K562 (cell line): Measurements from ENCODE around the gene IARS1. TPM values are rescaled to one million over a fixed set of nuclear protein-coding genes. Genes with fewer than 3 reads are reported as not detected.

Source experiments
- ATAC-seq: fragments of 200-7000 bp; cut with Tn5 transposase; 3 replicates; pipeline ENCODE4 v1.9.1; 2020; ENCODE audit warnings: moderate library complexity
- BruUV-seq: library from RNA; stranded (reverse); fragments of 400-500 nt; replicated peaks from 2 replicates; lab custom pipeline; 2021; lab: Mats Ljungman, UMichigan
- CTCF ChIA-PET: fragments of 300-600 bp; formaldehyde crosslinking; extraction: SDS; loops from one replicate; lab custom pipeline; 2021; ENCODE audit warnings: low intra/inter-chr PET ratio; lab: Yijun Ruan, JAX
- POLR2A ChIA-PET: fragments of 300-600, 350-650 bp; sonication (Branson Sonifier 250); formaldehyde crosslinking; extraction: SDS; loops from one replicate; lab custom pipeline; 2021; ENCODE audit warnings: antibody characterized with exemption, inconsistent platforms; lab: Yijun Ruan, JAX
- DNase-seq, 4 experiments: peaks; one replicate each; pipeline versions ENCODE4 v3.0.0 to v3.0.0-alpha.2; 2011 to 2018; ENCODE audit warnings: low spot score in 3 of 4, mixed read lengths in 3 of 4; ENCODE audit errors: extremely low read depth in 1 of 4
- FAIRE-seq: peaks from 2 replicates; lab custom pipeline; 2011; peaks lifted over from hg19 to GRCh38; lab: Jason Lieb, UNC
- H2AFZ ChIP-seq: 2 replicates; pipeline ENCODE4 v1.6.0; 2011; ENCODE audit warnings: low read depth, low read length, control low read depth, inconsistent platforms
- H3K27ac ChIP-seq: fragments of 200-600 bp; 3 replicates; pipeline ENCODE4 v1.8.0; 2011; ENCODE audit warnings: low read depth, mild to moderate bottlenecking, control low read depth, inconsistent platforms, low read length, moderate library complexity, mixed read lengths; ENCODE audit errors: extremely low read depth
- H3K27me3 ChIP-seq, 2 experiments: fragments of 300-600 bp in 1 of 2; 2 replicates in 1 of 2; 3 replicates in 1 of 2; pipeline versions ENCODE4 v1.6.0 to v1.8.0; 2011; ENCODE audit warnings: inconsistent platforms in 2 of 2, low read length in 2 of 2, mild to moderate bottlenecking in 1 of 2, mixed read lengths in 1 of 2, moderate library complexity in 1 of 2; ENCODE audit not compliant: control insufficient read depth in 2 of 2, insufficient read depth in 2 of 2
- H3K36me3 ChIP-seq: fragments of 300-600 bp; 3 replicates; pipeline ENCODE4 v1.8.0; 2011; ENCODE audit warnings: mild to moderate bottlenecking, low read length, inconsistent platforms; ENCODE audit not compliant: control insufficient read depth, insufficient read depth
- H3K4me1 ChIP-seq, 2 experiments: fragments of 200-600 bp in 1 of 2; replicated peaks in 1 of 2; 2 replicates in 1 of 2; 3 replicates in 1 of 2; pipeline versions ENCODE4 v1.5.1 to v1.8.0; 2011; ENCODE audit warnings: inconsistent platforms in 2 of 2, low read length in 2 of 2, mild to moderate bottlenecking in 1 of 2, mixed read lengths in 1 of 2, moderate library complexity in 1 of 2; ENCODE audit not compliant: control insufficient read depth in 2 of 2, insufficient read depth in 2 of 2
- H3K4me2 ChIP-seq: 2 replicates; pipeline ENCODE4 v1.6.1; 2011; ENCODE audit warnings: low read length, control low read depth, inconsistent platforms, mixed read lengths; ENCODE audit not compliant: insufficient read depth
- H3K4me3 ChIP-seq: fragments of 200-600 bp; sonication (generic), shearing (Covaris generic); 2 replicates; pipeline ENCODE4 v1.5.1; 2016; ENCODE audit warnings: control low read depth, inconsistent platforms
- H3K79me2 ChIP-seq: fragments of 200-600 bp; 3 replicates; pipeline ENCODE4 v1.8.0; 2011; ENCODE audit warnings: low read length, inconsistent platforms; ENCODE audit not compliant: control insufficient read depth, insufficient read depth
- H3K9ac ChIP-seq, 2 experiments: 2 replicates each; pipeline versions ENCODE4 v1.6.0 to v1.6.1; 2011; ENCODE audit warnings: low read depth in 2 of 2, low read length in 2 of 2, control low read depth in 1 of 2, inconsistent platforms in 1 of 2, mild to moderate bottlenecking in 1 of 2, mixed read lengths in 1 of 2; ENCODE audit not compliant: insufficient read depth in 1 of 2
- H3K9me1 ChIP-seq: one replicate; pipeline ENCODE4 v1.6.0; 2011; ENCODE audit warnings: inconsistent platforms, mild to moderate bottlenecking, low read length, moderate library complexity; ENCODE audit not compliant: control insufficient read depth, insufficient read depth
- H3K9me3 ChIP-seq: replicated peaks from 2 replicates; pipeline ENCODE4 v1.5.1; 2011; ENCODE audit warnings: low read depth, low read length, inconsistent platforms; ENCODE audit not compliant: control insufficient read depth, insufficient read depth
- H4K20me1 ChIP-seq: replicated peaks from 2 replicates; pipeline ENCODE4 v1.6.1; 2011; ENCODE audit warnings: low read length, inconsistent platforms, mixed read lengths; ENCODE audit not compliant: control insufficient read depth, insufficient read depth
- MNT ChIP-seq, 2 experiments: fragments of 450-650 bp; conservative IDR thresholded peaks; 2 replicates each; pipeline ENCODE4 v1.6.1; 2017; ENCODE audit warnings: mild to moderate bottlenecking in 2 of 2, moderate library complexity in 2 of 2
- NR3C1 ChIP-seq: sonication (generic); formaldehyde crosslinking; IDR thresholded peaks from 2 replicates; pipeline ENCODE4 v1.8.1; 2022; ENCODE audit warnings: missing genetic modification reagents
- ZNF23 ChIP-seq: fragments of 250-450 bp; sonication (Bioruptor Pico); IDR thresholded peaks from 2 replicates; pipeline ENCODE4 v1.4.0; 2020; ENCODE audit warnings: mild to moderate bottlenecking
- whole genome bisulfite sequencing: fragments of 100-300 bp; shearing (Covaris generic); methylation state at CpG from one replicate; pipeline ENCODE4 v1.1.6; 2016; ENCODE audit warnings: low coverage, mixed read lengths; ENCODE audit not compliant: insufficient coverage; ENCODE audit errors: missing lambda C conversion rate; 5-methylcytosine and 5-hydroxymethylcytosine counted together
- in situ Hi-C: fragments of 300-500 bp; cut with MboI; formaldehyde crosslinking; loops from 4 replicates; pipeline ENCODE4 v1.15.0; 2018; ENCODE audit warnings: inconsistent platforms, mixed read lengths
- intact Hi-C: fragments of 100-400 bp; cut with micrococcal nuclease; formaldehyde crosslinking; loops from 2 replicates; pipeline ENCODE4 v1.14.2; 2022
- polyA plus RNA-seq, 8 experiments: library from polyadenylated mRNA; depleted of rRNA in 4 of 8; stranded (reverse) in 5 of 8; unstranded in 3 of 8; fragments of >200 nt; fragmentation: Nextera tagmentation in 2 of 8; fragmentation: Illumina TruSeq in 1 of 8; extraction: Ambion mirVana in 2 of 8; extraction: Trizol in 1 of 8; gene quantifications; 2 replicates each; pipeline versions ENCODE4 v1.2.1 to v1.2.3, GENCODE V29; 2011 to 2014; ENCODE audit warnings: inconsistent platforms in 1 of 8, missing spikeins in 1 of 8
- total RNA-seq, 7 experiments: library from RNA; depleted of rRNA in 6 of 7; stranded (reverse); fragments of >200 nt in 6 of 7; fragmentation: Illumina TruSeq in 2 of 7; extraction: Trizol in 2 of 7; gene quantifications; 2 replicates each; pipeline versions ENCODE4 v1.2.1 to v1.2.3, GENCODE V29; 2011 to 2021; ENCODE audit warnings: low replicate concordance in 1 of 7
- TF ChIP-seq, protein P1 (sequence below): fragments of 450-650 bp; IDR thresholded peaks from 2 replicates; pipeline ENCODE4 v1.6.1; 2017; ENCODE audit warnings: mild to moderate bottlenecking, moderate library complexity

The IARS1 gene
- total and polyA plus RNA-seq, 9 of the 15 experiments (the other 6 are each of a cell fraction or from before 2014, with no cell fraction given): 119 to 371 (median 234) TPM

DNA sequence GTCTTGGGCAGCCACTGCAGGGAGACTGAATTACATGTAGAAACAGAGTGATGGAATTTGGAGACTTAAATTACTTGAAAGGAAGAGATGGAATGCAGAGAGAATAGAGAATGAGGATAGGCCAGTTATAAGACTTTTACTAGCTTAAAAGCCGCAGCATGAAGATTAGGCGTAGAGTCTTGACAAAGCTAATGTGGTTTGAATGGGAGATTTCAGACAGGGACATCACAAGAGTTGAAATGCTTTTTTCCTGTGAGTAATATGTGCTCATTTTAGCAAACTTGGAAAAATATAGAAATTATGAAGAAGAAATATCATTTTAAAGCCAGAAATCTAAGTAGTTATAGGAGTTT, 39.8 kb upstream of the IARS1 start (continued):
- TF ChIP-seq MNT (conservative IDR thresholded peaks at IDR 0.05): no peak

DNA sequence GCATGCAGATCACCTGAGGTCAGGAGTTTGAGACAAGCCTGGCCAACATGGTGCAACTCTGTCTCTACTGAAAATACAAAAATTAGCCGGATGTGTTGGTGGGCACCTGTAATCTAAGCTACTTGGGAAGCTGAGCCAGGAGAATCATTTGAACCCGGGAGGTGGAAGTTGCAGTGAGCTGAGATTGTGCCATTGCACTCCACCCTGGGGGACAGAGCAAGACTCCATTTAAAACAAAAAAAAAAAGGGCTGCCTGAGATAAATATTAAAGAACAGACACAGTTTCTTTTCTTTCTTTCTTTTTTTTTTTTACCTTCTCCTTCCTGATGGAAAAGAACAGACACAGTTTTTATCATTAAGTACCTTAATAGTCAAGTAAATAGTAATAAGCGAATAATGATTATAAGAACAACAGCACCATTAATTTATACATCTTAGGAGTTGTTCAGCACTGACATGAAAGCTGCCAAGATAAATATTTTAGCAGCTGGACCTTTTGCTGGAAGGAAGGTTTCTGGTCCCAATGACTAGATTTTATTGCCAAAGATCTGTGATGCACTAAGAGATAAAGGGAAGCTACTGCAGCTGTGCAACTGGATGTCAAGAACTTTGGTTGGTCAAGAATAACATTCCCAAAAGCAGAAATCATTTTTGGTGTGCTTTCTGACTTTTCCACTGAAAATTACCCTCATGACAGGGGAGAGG, 39.2 kb upstream of the IARS1 start:
- Histone ChIP-seq H4K20me1 (no peaks in the 10 kb centered on the region), H3K9ac (no peak overlapping the region), H3K9me1 (no peaks in the 10 kb centered on the region), H2AFZ (no peak overlapping the region), H3K4me3 (no peak overlapping the region), H3K4me1 (no peaks in the 10 kb centered on the region; a peak in 2 of 5 replicates), H3K4me2 (no peak overlapping the region), H3K79me2 (peaks cover 9% of the 10 kb centered on the region; the same call in 2 of the 3 replicates), H3K9me3 (no peaks in the 10 kb centered on the region), H3K27ac (no peak overlapping the region), H3K36me3 (peaks cover 34% of the 10 kb centered on the region)
- FAIRE-seq: no peak
- BruUV-seq: no TSS peak
- no peak for ATAC-seq
- 82% methylated on average over 3 of the region's 3 CpGs for WGBS
- no peak for DNase-seq
- CTCF ChIA-PET: no interaction called here
- TF ChIP-seq NR3C1 (CRISPR knock-in tag) (no peak), ZNF23 (CRISPR knock-in tag) (no peak)
- TF ChIP-seq, protein P1, sequence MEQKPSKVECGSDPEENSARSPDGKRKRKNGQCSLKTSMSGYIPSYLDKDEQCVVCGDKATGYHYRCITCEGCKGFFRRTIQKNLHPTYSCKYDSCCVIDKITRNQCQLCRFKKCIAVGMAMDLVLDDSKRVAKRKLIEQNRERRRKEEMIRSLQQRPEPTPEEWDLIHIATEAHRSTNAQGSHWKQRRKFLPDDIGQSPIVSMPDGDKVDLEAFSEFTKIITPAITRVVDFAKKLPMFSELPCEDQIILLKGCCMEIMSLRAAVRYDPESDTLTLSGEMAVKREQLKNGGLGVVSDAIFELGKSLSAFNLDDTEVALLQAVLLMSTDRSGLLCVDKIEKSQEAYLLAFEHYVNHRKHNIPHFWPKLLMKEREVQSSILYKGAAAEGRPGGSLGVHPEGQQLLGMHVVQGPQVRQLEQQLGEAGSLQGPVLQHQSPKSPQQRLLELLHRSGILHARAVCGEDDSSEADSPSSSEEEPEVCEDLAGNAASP: no peak
- TF ChIP-seq, all 486 proteins: peak for 0
- H3K27me3 ChIP-seq: no peaks in the 10 kb centered on the region
- in situ Hi-C loops: no loop called here
- intact Hi-C loops: no loop called here
- POLR2A ChIA-PET: interaction anchor here (0.7 kb wide), 1 partner anchor 354 kb away, joined by 3 read pairs; no protein-coding TSS in a partner anchor
